ENCODE data around the gene CMTM6. TPM values are rescaled to one million over a fixed set of nuclear protein-coding genes. Genes with fewer than 3 reads are reported as not detected.
"Not testable (repeated sequence)": the region's sequence is repeated elsewhere in the genome, so short reads cannot be mapped to it uniquely, and the experiment has no call there.

Gene CMTM6
- polyA plus RNA-seq, 3 donors = 10.0 to 21.3 (median 19.0) TPM

DNA sequence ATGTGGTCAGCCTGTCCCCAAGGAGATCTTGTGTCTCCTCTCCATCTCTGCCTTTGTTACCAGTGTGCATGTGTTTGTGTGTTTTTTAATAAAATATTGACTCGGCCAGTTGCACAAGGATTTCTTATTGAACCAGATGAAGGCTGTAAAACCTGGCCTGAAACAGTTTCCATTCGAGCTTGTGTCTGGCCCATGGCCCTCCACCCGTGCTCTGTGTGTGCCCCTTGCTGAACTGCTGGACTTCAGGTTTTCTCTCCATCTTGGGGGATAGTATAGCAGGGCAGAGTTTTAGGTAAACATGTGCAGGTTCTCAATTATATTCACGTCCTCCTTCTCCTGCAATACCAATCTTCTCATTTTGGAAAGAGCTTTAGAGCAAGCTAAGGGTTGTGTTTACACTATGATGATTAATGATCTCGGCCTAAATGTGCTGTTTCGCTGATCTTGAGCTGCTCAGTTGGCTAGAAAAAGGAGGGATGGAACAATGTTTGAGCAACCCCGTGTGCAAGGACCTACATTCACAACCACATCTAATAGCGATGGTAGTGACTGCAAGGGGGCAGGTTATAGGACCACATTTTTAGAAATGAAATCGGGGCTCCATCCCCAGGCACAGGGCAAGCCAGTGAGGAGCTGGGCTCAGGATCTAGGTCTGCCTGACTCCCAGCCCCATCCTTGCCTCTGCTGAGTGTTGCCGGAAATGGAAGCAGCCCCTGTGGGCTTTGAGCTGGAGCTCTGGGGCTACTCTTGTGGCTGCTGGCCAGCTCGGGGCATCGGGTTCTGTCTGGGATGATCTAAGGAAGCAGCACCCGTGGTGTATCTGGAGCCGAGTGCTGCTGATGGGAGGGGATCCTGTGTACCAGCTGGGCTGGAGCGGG is 47.7 kb downstream of the CMTM6 start:
- 74 to 83% (median 82%) methylated on average over 15 of the region's 15 CpGs for whole genome bisulfite sequencing, 3 donors
- H3K27ac ChIP-seq (ENCODE audit: low read depth, low read length) = no peak overlapping the region

DNA sequence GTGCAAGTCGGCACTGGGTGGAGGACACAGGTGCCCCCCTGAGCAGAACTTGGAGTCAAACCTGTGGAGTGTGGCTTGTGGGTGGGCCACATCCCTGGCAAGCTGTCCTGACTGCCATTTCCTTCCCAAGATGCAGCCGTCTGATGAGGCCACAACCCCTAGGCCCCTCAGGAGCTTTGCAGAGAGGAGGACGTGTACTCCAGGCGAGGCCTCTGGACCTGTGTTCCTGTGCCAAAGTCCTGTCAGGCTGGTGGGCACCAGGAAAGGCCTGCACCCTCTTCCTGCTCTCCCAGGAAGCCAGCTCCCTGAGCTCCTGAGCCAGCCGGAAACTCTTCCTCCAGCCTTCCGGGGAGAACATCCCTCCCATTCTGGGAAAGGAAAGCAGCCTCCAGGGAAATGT is 48.5 kb downstream of the CMTM6 start:
- H3K27ac ChIP-seq (ENCODE audit: low read depth, low read length) = no peak overlapping the region
- 71 to 80% (median 77%) methylated on average over 6 of the region's 6 CpGs for WGBS, 3 donors

- WGBS, 3 donors = 93 to 96% (median 96%) methylated on average over 5 of the region's 5 CpGs
- H3K27ac ChIP-seq (ENCODE audit: low read depth, low read length) = no peak overlapping the region
Observed at GRCh38 chr3:32453346-32453745, 49.3 kb downstream of the CMTM6 start.

DNA sequence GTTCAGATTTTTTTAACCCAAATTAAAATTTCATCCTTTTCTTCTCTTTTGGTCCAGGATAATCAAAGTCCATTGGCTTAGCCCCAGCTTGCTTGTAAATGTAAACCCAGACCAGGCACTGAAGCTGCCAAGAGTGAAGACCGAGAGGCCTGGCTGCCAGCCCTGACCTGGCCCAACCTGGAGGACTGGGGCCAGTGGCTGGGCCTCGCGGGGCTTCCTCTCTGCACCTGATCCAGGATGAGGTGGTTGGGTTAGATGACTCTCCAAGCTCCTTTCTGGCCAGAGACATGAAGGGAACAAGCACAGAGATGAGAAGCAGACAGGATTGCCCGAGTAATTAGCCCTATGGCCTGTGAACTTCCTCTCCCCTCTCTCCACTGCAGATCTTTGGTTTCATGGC is 50.6 kb downstream of the CMTM6 start:
- H3K27ac ChIP-seq (ENCODE audit: low read depth, low read length) = no peak overlapping the region
- WGBS, 3 donors = 66 to 83% (median 83%) methylated on average over 4 of the region's 4 CpGs

DNA sequence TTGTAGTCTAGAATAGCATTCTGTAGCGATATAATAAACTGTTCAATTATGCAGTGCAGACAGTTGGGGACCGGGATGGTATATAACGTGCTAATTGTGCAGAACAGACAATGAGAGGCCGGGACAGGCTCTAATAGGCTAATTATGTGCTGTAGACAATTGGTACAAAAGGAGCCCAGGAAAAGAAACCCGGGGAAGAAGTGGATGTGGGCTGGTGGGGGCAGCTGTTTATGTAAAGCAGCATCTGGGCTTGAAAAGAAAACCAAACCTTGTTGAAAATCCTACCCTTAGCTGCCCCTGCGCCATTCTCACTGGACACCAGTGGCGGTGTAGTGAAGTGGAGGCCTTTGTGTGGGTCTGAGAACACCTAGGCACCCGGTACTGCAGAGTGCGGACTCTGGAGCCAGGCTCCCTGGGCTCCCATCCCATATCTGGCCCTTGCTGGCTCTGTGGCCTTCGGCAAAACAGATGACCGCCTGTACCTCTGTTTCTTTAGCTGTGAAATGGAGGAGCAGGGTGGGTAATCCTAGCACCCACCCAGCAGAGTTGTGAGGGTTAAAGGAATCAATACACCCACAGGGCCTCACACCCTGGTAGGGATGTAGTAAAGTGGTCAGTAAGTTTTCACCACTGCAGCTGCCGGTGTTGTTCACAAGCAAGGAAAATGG is 51.5 kb downstream of the CMTM6 start:
- 93 to 96% (median 95%) methylated on average over 12 of the region's 12 CpGs for WGBS, 3 donors
- no peak overlapping the region for H3K27ac ChIP-seq (ENCODE audit: low read depth, low read length)

- WGBS, 3 donors = 92 to 98% (median 93%) methylated on average over 2 of the region's 2 CpGs
- no peak overlapping the region for H3K27ac ChIP-seq (ENCODE audit: low read depth, low read length)
Observed at GRCh38 chr3:32450426-32450825, 52.2 kb downstream of the CMTM6 start.

DNA sequence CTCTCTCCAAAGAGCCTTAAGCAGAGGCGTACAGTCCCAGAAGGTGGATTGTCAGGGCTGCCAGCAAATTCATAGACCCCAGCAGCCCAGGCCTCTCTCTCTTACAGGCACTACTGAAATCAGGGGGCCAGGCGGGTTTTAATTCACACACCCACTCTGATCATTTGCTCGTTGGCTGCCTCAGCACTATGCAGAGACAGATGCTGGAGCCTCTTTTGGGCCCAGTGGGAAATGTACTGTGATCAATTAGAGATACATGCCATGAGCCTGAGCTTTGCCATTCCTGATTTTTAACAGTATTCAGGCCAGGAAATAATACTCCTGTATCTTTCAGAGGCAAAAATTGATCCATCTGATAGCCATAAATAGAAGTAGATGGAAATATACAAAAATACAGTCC is 53.0 kb downstream of the CMTM6 start:
- 81 to 95% (median 89%) methylated on average over 3 of the region's 3 CpGs for WGBS, 3 donors
- H3K27ac ChIP-seq (ENCODE audit: low read depth, low read length) = no peak overlapping the region

GRCh38 chr3:32448686-32449474 is 53.8 kb downstream of the CMTM6 start:
- H3K27ac ChIP-seq (ENCODE audit: low read depth, low read length) = no peak overlapping the region
- 72 to 79% (median 74%) methylated on average over 14 of the region's 14 CpGs for WGBS, 3 donors

DNA sequence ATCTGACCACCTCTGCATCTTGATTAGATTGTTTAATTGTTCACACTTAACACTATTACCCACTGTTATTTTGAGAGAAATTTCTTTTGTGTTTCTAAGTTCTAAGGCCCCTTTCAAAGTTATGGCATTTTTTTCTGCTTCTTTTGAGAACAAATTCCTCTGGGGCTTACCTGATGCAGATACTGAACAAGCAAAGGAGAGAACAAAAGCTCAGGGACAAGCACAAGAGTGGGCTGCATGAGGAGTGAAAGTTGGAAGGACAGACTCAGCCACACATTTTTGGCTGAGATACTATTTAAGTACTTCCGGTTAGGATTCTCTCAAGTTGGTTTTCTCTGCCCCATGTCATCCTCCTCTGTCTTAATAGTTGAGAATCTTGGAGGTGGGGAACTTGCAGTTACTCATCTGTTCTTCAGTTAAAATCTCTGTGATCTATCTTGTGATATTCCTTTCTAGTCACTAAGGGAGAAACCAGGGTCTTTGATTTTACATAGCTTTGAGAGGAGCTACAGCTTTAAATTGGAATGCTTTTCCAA is 54.7 kb downstream of the CMTM6 start:
- 74 to 87% (median 83%) methylated on average over 1 of the region's 1 CpG for WGBS, 3 donors
- H3K27ac ChIP-seq (ENCODE audit: low read depth, low read length) = no peak overlapping the region

DNA sequence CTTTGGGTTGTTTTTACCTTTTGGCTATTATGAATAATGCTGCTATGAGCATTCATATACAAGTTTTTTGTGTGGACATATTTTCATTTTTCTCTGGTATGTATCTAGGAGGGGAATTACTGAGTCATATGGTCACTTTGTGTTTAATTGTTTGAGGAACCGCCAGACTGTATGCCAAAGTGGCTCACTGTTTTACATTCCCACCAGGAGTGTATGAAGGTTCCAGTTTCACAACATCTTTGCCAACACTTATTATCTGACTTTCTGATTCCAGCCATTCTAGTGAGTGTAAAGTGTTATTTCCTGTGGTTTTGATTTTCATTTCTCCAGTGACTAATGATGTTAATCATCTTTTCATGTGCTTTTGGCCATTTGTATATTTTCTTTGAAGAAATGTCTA is 59.2 kb downstream of the CMTM6 start:
- no peak overlapping the region for H3K27ac ChIP-seq (ENCODE audit: low read depth, low read length)
- 30 to 88% (median 80%) methylated on average over 1 of the region's 1 CpG for WGBS, 3 donors

DNA sequence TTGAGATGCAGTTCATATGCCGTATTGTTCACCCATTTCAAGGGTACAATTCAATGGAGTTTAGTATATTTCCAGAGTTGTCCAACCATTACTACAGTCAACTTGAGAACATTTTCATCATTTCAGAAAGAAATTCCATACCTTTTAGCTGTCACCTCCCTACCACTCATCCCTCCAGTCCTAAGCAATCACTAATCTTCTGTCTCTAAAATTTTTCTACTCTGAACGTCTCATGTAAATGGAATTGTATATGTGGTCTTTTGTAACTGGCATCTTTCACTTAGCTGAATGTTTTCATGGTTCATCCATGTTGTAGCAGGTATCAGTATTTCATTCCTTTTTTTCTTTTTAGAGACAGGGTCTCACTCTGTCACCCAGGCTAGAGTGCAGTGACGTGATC is 59.9 kb downstream of the CMTM6 start:
- WGBS, 3 donors = 95 to 97% (median 97%) methylated on average over 3 of the region's 3 CpGs

GRCh38 chr3:32440611-32441350 is 61.9 kb downstream of the CMTM6 start:
- H3K27ac ChIP-seq (ENCODE audit: low read depth, low read length) = no peak overlapping the region
- 86 to 93% (median 92%) methylated on average over 10 of the region's 10 CpGs for WGBS, 3 donors

More for the DNA sequence above, 59.9 kb downstream of the CMTM6 start:
- no peak overlapping the region for H3K27ac ChIP-seq (ENCODE audit: low read depth, low read length)

- WGBS, 3 donors = 97 to 98% (median 98%) methylated on average over 4 of the region's 4 CpGs
- not testable (repeated sequence) for H3K27ac ChIP-seq (ENCODE audit: low read depth, low read length)
Observed at GRCh38 chr3:32439421-32439820, 63.2 kb downstream of the CMTM6 start.

DNA sequence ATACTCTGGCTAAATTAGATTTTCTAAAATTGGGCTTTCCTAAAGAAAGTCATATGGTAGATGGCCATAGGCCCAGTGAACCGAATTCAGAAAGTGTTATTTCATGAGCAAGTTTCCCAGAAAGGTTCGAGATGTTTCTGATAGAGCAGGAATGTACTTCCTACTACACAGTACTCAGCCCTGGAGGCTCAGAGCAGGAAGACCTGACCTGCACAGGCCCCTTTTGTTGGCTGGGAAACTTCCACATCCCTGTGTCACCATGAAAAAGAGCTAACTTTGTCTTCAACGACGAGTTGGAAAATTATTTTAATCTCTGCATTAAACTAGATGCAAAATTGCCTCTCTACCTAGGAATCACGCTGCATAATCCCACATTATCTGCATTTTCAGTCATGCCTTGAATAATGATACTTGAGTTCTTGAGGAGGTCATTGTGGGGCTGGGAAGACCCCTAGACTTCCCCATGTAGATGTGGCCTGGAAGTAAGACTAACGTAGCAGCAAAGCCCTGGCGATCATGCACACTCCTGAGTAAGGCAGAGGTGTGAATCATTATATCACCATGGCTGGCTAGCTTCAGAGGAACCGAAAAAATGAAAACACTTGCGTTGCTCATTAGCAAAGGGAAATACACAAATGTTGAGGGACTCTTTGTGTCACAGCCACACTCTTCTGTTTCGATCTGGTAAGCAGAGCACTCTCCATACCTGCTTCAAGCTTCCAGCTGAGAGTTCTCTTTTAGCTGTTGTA is 63.9 kb downstream of the CMTM6 start:
- H3K27ac ChIP-seq (ENCODE audit: low read depth, low read length) = no peak overlapping the region
- 71 to 77% (median 74%) methylated on average over 10 of the region's 10 CpGs for WGBS, 3 donors

DNA sequence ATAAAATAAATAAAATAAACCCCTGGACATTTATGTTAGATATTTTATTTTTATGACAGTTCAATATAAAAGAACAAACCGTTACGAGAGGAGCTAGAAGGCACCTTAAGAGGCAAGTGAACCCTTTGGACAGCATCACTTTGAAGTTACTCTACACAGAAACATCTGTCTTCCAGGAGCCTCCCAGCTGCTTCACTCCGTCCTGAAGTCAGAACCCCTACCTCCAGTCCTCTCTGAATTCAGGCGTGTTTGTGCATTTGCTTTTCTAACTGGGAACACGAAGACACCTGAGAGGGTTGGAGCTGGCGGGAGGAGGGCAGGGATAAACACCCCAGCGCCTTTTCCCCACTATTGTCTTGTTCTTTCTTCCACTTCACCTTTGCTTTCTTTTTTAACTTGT is 64.8 kb downstream of the CMTM6 start:
- H3K27ac ChIP-seq (ENCODE audit: low read depth, low read length) = no peak overlapping the region
- 90 to 94% (median 93%) methylated on average over 7 of the region's 7 CpGs for WGBS, 3 donors

- WGBS, 3 donors = 90 to 98% (median 98%) methylated on average over 4 of the region's 4 CpGs
Observed at GRCh38 chr3:32436816-32437189, 65.8 kb downstream of the CMTM6 start.

More at GRCh38 chr3:32436816-32437189, 65.8 kb downstream of the CMTM6 start:
- no peak overlapping the region for H3K27ac ChIP-seq (ENCODE audit: low read depth, low read length)
